COR-L47 (cell line): ENCODE measurements around the gene STUB1.

Experiments
- DNase-seq: peaks from one replicate; lab custom pipeline; 2025; lab: John Stamatoyannopoulos, UW

STUB1 gene

DNA sequence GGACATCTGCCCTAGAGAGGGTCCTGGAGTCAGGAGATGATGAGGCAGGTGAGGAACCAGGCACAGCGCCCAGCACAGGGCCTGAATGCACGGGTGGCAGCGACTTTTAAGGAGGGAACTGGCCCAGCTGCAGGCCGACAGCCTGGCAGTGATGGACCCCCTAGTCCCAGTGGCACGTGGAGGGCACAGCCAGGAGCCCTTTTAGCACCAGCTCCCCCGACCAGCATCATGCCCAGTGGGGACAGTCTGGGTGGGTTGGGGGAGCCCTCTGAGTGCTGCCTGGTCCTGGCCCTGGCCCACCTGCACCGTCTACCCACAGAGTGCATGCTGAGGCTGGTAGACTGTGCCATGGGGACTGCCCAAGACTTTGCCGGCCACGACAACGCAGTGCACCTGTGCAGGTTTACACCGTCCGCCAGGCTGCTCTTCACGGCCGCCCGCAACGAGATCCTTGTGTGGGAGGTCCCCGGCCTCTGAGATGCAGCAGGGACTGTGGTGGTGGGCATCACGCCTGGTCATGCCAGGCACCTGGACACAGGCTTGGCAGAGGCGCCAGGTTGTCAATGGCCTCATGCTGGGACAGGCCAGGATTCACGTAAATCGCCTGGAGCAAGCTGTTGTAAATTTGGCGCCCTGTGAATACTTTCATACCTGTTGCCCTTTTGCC is 13.0 kb upstream of the STUB1 start:
- DNase-seq = no peak

- peak; percentile 91 for DNase-seq
Observed at GRCh38 chr16:667780-668518, 12.3 kb upstream of the STUB1 start, which contains the start of gene RHOT2. Gene RHOT2, plus strand, starts transcription at chr16:668132. Its CDS starts 68 bp downstream, at chr16:668200.

GRCh38 chr16:668519-669171 is 11.6 kb upstream of the STUB1 start:
- no peak for DNase-seq

DNA sequence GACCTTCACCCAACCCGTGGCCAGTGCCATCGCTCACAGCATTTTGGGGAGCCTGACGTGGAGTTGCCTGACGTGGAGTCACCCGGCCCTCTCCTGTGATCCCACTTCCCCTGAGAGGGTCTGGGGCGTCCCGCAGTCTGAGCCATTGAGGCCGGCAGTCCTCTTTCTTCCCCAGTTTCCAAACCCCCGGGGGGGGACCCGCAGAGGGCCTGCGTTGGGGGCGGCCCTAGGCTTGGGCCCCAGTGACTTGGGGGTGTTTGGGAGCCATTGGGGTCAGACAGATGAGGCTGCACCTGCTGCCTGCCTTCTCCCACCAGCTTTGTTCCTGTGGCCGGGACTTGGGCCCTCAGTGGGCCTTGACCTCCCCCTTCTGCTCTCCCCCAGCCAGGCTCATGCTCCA is 10.5 kb upstream of the STUB1 start:
- no peak for DNase-seq

- DNase-seq = no peak
Observed at GRCh38 chr16:670485-671352, 9.5 kb upstream of the STUB1 start.

GRCh38 chr16:671353-672131 is 8.7 kb upstream of the STUB1 start:
- DNase-seq = no peak

GRCh38 chr16:672371-672770 is 7.8 kb upstream of the STUB1 start:
- no peak for DNase-seq

- DNase-seq = no peak
Observed at GRCh38 chr16:672851-673250, 7.4 kb upstream of the STUB1 start.

- DNase-seq = no peak
Observed at GRCh38 chr16:673399-673991, 6.7 kb upstream of the STUB1 start.

- no peak for DNase-seq
Observed at GRCh38 chr16:674214-674881, 5.9 kb upstream of the STUB1 start.

DNA sequence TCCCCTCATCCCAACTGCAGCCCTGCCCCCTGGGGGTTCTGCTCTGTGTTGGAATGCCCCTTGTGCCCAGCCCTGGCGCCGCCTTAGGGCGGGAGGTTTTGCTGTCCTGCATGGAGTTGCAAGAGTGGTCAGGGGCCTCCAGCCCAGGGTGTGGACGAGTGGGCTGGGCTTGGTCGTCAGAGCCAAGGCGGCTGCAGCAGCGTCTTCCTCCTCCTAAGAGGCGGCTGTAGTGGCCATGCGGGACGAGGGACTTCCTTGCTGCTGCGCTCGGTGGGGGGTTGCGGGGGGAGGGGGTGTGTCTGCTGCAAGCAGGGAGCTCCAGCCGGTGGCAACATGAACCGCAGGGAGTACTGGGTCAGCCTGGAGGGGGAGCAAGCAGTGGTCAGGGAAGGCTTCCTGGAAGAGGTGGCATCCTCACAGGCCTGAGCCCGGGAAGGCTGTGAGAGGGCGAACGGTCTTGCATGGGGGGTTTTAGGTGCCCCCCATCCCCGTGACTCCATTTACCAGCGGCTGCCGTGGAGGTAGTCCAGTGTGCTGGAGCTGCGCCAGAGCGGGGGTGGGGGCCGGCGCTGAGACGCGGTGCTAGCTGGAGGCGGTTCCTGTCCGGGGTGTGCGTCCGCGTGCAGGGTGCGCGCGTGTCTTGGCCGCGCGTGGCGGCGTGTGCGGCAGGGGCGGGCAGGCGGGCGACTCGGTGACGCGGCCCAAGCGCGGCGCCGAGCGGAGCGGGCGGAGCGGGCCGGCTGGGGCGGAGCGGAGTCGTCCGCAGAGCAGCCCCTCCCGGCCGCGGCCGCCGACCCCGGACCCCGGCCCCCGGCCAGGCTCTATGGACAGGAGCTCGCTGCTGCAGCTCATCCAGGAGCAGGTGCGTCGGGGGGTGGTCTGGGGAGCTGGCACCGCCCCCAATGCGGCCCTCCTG is 5.0 kb upstream of the STUB1 start, which contains the start of gene RHBDL1:
RHBDL1 (plus strand) TSS at position 704 of the 916 bp plus-strand sequence; CDS start at position 824, 120 bp downstream.
- no peak for DNase-seq

- DNase-seq = no peak
Observed at GRCh38 chr16:675884-676564, 4.2 kb upstream of the STUB1 start.

GRCh38 chr16:676565-676902 is 3.7 kb upstream of the STUB1 start:
- DNase-seq = no peak

- DNase-seq = peak; percentile 86
Observed at GRCh38 chr16:676913-677312, 3.3 kb upstream of the STUB1 start.

DNA sequence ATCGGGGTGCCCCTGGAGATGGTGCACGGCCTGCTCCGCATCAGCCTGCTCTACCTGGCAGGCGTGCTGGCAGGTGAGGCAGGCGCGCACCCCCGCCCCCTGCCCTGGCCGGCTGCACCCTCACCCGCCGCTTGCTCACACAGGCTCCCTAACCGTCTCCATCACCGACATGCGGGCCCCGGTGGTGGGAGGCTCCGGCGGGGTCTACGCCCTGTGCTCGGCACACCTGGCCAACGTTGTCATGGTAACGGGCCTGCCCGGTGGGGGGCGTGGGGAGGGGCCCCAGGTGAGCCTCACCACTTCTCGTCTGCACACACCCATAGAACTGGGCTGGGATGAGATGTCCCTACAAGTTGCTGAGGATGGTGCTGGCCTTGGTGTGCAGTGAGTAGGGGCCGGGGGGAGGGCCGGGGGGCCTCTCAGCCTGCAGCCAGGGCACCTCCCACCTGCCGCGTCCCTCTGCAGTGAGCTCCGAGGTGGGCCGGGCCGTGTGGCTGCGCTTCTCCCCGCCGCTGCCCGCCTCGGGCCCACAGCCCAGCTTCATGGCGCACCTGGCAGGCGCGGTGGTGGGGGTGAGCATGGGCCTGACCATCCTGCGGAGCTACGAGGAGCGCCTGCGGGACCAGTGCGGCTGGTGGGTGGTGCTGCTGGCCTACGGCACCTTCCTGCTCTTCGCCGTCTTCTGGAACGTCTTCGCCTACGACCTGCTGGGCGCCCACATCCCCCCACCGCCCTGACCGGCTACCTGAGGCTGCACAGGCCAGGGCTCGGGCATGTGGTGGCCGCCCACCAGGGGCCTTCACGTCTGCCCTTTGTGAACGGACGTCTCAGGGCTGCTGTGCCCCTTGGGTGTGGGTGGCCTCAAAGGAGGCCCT is 2.7 kb upstream of the STUB1 start:
- peak; percentile 64 for DNase-seq

DNA sequence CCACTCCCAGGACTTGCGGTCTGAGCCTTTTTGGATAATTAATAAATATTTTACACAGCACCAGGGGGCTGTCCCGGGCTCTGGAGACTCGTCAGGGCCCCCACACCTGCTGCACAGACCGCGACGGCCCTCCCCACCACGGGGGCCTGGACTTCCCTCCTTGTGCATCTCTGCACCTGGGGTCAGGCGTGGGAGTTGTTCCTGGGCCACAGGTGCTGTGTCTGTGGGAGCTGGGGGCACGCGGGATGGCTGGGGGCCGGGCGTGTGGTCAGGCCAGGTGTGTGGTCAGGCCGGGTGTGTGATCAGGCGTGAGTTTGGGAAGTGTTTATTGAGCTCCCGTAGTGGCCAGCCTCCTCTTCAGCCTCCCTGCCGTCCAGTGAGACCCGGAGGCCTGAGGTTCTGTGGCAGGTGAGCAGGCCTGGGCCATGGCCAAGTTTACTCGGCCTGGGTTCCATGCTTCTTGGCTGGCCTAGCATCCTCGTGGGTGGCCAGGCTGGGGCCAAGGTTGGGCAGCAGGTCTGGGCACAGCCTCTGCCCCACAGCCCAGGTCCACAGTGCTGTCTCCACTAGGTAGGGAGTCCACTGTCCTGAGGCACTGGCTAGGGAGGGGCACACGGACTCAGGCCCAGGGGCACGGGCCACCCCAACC is 1.9 kb upstream of the STUB1 start:
- no peak for DNase-seq
